Measurements from ENCODE around the gene C5.
A peak's percentile ranks its signal among the peaks of the same experiment; 100 is the strongest.
"Not testable (repeated sequence)": the region's sequence is repeated elsewhere in the genome, so short reads cannot be mapped to it uniquely, and the experiment has no call there.

The C5 gene

DNA sequence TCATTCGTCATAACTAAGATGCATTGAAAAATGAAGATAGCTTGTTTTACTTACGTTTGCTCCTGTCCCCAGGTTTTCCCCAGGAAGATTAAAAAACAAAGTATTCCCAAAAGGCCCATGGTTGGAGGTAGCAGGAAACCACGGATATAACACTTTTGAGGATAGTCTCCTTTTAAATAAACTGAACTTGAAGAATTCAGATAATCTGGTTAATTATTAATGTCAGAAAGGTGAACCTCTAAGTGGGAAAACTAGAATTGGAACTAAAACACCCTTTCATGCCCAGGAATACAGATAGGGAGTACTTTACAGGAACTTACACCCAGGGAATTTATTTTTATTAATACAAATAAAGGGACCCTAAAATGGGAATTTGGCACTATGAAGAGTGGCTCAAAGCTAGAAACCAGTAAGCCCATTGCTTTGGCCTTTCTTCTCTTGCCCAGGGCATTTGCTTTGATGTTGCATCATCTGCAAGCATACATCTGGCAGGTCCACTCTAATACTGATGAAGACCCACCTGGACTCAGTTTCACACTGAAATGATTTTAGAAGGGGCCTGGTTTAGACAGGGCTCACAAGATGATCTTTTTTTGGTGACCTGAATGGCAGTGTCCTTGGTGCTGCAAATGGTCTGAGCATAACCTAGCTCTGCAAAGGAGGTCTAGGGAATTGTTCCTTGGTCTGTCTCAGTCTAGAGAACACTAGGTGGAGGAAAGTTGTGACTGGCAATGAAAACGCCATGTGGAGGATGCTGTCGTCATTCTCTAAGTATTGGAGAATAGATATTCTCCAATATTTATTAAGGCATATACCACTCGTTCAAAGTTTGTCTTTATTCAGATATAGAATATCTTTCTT is at the start of gene C5:
Gene C5, minus strand, starts transcription at position 148 of the 861 bp plus-strand sequence. Its CDS starts 29 bp downstream, at position 119.
- DNase-seq (ENCODE audit: low read depth) = no peak

DNA sequence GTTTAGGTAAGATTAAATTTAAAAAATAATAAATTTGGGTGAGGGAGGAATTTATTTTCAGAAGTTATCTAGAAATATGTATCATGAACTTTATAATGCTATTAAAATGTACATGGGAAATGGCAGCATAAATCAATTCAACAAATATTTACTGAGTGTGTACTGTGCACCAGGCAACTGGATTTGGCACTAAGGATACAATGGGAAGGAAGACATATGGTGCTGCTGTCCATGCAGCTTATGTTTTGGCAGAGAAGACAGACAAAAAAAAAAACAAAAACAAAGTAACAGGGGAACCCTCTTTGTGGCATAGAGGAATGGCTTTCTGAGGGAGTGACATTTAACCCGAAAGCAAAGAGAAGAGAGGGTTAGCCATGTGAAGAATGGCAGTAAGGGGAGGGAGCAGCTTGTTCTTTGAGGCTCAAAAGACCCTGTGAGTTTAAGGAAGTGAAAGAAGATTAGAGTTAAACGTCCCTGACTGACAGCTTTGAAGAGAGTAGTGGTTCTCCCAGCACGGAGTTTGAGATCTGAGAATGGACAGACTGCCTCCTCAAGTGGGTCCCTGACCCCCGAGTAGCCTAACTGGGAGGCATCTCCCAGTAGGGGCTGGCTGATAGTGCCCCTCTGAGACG is 48.6 kb upstream of the C5 start:
- no peak for DNase-seq (ENCODE audit: low read depth)

DNA sequence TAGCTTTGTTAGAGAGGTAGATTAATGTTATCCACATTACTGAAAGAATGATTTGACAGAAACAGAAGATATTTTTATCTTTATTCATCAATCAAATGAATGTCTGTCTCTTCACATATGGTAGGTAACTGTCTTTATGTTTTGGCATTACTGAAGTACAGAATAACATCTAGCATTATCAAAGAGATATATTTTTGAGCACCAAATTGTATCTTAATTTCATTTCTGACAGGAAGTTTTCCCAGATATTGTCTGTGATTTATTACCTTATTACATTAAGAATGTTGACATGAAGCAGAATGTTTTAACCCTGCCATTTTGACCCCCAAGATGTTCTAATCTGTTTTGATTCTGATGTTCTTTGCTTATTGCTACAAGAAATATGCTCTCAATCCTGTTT is 45.0 kb upstream of the C5 start:
- DNase-seq (ENCODE audit: low read depth) = no peak

DNA sequence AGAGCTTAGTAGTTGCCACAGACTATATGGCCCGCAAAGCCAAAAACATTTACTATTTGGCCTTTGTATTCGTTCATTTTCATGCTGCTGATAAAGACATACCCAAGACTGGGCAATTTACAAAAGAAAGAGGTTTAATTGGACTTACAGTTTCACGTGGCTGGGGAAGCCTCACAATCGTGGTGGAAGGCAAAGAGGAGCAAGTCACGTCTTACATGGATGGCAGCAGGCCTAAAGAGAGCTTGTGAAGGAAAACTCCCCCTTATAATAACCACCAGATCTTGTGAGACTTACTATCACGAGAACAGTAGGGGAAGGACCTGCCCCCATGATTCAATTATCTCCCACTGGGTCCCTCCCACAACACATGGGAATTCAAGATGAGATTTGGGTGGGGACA is 40.7 kb upstream of the C5 start:
- DNase-seq (ENCODE audit: low read depth) = not testable (repeated sequence)

DNA sequence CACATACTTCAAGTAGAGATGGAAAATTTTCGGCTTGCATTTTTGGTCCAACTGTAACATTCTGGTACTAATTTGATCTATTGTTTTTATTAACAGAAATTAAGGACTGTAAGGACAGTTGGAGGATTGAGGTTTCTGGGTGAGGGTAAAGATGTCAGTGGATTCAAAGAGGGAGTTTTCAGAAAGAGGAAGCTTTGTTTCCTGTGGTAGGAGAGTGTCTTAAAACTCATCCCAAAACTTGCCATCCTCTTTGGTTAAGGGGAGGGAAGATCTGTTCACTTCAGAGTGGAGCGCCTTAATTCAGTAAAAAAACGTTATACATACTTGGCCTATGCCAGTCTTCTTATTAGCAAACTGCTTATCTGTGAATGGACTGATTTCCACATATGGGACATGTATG is 38.5 kb upstream of the C5 start:
- no peak for DNase-seq (ENCODE audit: low read depth)

DNA sequence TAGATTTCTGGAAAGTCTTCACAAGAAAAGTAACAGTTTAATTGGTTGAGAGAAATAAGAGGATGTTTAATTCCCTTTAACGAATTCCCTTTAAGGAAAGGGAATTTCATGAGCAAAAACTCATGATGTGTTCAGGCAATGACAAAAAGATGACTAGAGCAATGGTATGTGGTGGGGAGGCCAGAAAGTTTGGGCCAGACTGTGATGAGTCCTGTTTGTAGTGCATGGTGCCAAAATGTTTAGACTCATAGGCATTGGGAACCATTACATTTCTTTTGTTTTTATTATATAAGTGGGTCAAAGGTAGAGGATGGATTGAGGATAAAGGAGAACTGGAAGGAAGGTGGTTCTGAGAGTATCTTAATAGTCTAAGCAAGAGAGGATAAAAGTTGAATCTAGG is 35.6 kb upstream of the C5 start:
- DNase-seq (ENCODE audit: low read depth) = no peak

DNA sequence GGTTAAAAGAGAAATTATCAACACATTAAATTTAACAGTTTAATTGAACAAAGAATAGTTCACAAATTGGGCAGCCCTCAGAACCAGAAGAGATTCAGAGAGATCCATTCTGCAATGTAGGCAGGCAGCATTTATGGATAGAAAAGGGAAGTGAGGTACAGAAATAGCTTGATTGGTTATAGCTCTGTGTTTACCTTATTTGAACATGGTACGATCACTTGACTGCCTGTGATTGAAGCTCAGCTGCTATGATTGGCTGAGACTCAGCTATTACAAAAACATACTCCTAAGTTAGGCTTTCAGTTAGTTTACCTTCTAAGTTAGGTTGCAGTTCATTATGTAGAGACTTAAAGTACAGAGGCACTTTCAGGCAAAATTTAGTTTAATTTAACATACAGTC is 32.0 kb upstream of the C5 start:
- no peak for DNase-seq (ENCODE audit: low read depth)

DNA sequence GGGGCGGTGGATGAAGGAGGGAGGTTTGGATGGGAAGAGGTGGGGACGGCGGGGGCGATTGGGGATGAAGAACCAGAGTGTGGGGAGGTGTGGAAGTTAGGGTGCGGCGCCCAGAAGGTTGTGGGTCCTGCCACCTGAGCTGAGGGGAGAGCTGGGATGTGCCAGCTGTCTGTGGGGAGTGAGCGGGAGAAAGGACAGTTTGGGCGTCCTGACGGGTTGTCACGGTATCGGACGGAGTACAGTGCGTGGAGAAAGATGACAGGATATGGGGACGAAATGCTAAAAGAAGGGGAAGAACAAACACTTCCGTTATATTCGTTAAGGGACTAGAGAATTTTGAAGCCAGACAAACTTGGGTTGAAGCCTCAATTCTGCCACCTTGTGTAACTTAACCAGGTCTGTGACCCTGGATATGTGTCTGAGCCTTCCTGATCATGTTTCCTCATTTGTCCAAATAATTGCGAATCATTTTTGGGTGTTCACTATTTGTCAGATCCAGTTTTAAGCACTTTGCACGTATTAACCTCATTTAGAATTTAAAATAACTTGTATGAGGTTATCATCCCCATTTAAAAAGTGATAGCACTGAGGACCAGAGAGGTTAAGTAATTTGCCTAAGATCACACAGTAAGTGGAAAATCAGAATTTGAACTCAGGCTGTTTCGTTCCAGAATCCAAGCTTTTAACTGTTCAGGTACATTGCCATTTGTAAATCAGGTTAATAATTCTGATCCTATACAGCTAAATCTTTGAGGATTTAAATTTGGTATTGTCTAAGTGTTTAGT is 25.4 kb upstream of the C5 start:
- no peak for DNase-seq (ENCODE audit: low read depth)

DNA sequence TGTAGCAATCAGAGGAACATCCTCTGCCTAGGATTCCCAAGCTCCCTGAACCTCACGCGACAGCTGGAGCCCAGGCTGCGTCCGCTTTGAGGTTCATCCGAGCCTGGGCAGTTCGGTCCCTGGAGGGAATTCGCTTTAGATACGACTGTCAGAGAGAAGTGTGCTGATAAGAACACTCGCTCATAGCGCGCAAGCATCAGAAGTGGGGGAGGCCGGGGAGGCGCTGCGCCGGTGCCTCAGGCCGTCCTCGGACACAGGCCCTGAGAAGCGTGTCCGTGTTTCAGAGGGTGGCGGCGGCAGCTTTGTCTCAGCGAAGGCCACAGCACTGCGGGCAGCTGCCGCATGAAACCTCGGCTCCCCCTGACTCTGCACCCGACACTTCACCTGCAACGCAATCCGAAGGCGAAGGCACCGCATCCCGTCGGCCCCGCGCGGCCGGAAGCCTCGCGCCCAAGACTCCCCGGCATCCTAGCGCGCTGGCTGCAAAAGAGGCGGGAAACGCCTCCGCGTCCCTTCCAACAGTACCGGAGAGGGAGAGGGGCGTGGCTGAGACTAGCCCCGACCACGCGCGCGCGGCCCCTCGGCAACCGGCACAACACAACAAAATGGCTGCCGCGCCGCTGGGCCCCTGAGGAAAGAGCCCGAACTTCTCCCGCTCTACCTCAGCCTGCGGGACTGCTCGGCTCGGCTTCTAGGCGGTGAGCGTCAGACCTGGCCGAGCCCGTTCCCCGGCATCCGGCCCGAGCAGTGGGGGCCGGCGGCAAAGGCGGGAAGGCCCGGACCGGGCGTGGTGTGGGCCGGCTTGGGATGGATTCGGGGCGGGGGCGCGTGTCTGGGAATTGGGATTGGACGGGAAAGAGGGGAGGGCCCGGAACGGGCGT is 24.5 kb upstream of the C5 start, which contains the start of gene CNTRL:
Gene CNTRL, plus strand, starts transcription at position 586 of the 881 bp plus-strand sequence. CDS start 13,372 bp downstream, outside the sequence.
- DNase-seq (ENCODE audit: low read depth) = peak; percentile 81

DNA sequence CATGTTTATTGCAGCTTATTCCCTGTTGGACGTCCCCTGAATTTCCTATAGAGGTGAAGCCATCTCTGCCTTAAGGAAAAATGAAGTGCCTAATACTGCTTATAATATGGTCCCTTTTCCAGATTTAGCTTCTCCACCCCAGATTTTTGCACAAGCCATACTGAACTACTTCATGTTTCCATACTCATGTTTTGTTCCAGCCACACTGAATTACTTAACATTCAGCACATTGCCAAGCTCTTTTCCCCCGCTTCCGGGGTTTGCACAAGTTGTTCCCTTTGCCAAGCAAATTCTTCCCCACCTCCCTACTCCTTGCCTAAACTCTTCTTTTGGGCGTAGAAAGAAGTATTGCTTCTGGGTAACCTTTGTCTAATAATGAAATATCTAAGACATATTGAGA is 23.0 kb upstream of the C5 start:
- DNase-seq (ENCODE audit: low read depth) = no peak

DNA sequence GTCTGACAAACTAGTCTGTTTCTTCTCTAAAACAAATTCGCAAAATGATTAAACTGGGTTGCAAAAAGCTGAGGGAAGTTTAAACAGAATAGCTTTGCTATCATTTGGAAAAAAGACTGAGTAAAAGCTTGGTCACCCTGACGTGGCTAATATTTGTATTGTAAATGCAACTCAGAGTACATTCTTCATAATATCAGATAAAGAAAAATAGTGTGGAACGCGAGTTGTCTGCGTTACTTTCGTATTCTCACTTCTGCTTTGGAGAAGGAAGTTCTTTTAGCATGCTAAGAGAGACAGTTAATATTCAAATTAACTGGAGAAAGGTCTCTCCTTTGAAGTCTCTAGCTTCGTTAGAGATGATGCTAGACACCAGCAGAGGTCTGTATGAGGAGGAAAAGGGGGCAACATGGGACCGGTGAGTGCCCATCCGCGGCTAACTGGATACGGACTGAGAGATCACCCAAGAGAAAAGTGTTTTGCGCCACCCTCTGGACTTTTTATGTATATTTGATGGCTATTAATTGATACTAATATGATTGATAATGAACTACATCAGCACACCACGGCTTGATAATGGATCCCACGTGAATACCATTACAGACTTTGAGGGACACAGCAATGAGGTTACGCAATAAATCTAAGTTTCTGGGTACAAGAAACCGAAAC is 21.8 kb upstream of the C5 start:
- peak; percentile 5 for DNase-seq (ENCODE audit: low read depth)

DNA sequence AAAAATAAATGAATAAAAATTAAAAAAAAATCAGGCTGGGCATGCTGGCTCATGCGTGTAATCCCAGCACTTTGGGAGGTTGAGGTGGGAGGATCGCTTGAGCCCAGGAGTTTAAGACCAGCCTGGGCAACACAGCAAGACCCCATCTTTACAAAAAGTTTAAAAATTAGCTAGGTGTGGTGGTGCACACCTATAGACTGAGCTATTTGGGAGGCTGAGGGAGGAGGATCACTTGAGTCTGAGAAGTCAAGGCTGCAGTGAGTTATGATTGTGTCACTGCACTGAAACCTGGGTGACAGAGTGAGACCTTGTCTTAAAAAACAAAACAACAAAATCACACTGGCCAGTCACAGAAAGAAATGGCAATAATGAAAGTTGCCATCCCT is 21.3 kb upstream of the C5 start:
- DNase-seq (ENCODE audit: low read depth) = no peak

DNA sequence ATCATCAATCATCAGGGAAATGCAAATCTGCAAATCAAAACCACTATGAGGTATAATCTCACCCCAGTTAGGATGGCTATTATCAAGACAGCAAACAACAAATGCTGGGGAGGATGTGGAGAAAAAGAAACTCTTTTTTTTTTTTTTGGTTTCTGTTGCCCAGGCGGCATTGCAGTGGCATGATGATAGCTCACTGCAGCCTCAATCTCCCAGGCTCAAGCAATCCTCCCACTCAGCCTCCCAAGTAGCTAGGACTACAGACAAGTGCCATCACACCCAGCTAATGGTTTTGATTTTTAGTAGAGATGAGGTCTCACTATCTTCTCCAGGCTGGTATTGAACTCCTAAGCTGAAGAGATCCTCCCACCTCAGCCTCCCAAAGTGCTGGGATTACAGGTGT is 19.3 kb upstream of the C5 start:
- DNase-seq (ENCODE audit: low read depth) = no peak

DNA sequence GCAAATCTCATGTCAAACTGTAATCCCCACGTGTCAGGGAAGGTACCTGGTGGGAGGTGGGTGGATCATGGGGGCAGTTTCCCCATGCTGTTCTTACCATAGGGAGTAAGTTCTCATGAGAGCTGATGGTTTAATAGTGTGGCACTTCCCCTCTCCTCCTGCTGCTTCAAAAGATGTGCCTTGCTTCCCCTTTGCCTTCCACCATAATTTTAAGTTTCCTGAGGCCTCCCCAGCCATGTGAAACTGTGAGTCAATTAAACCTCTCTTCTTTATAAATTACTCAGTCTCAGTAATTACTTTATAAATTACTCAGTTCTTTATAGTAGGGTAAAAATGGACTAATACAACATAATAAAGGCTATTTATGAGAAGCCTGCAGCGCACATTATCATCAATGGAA is 17.6 kb upstream of the C5 start:
- DNase-seq (ENCODE audit: low read depth) = no peak

DNA sequence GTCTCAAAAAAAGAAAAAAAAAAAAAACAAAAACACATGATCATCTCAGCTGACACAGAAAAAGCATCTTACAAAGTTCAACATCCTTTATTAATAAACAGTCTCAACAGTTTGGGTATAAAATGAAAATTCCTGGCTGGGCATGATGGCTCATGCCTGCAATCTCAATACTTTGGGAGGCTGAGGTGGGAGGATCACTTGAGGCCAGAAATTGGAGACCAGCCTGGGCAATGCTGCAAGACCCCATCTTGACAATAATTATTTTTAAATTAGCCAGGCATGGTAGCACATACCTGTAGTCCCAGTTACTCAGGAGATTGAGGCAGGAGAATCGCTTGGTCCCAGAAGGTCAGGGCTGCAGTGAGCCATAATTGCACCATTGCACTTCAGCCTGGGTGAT is 16.8 kb upstream of the C5 start:
- no peak for DNase-seq (ENCODE audit: low read depth)

DNA sequence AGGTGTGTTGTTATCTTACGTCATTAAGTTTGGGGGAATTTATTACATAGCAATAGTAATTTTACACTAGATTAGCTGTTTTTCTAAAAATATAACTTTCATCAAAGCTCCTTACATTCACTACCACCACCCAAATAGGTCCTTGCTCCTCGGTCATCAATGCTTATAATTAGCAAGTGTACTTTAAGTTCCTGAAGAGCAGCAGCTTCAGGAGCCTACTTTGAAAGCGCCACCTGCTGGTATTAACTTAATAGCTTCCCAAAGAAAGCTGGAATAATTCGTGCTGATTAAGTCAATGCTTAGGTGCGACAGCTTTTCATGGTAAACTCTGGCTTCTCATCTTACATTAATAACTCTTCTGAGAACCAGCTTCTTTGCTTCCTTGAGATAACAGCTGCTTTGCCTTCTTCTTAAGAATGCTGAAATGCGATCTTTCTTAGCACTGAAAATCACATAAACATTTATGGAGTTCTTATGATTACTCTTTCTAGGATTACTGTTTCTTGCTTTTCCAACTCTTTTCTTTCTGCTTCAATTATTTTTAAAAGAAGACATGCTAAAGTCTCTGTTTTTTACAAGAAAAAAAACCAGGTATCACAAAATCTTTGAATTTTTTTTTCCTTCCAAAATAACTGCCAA is 10.0 kb upstream of the C5 start:
- DNase-seq (ENCODE audit: low read depth) = no peak

DNA sequence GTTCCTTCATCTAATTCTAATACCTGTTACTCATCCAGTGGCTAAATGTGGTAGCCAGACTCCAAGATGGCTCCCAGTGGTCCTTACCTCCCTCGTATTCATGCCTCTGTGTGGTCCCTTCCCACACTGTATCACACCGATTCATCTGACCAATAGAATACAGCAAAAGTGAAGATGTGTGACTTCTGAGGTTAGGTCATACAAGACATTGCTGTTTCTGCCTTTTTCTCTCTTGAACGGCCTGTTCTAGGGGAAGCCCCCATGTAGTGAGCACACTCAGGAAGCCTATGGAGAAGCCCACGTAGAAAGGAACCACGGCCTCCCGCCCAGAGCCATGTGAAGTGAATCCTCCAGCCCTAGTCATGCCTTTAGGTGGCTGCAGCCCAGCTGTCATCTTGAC is 9.4 kb upstream of the C5 start:
- no peak for DNase-seq (ENCODE audit: low read depth)

DNA sequence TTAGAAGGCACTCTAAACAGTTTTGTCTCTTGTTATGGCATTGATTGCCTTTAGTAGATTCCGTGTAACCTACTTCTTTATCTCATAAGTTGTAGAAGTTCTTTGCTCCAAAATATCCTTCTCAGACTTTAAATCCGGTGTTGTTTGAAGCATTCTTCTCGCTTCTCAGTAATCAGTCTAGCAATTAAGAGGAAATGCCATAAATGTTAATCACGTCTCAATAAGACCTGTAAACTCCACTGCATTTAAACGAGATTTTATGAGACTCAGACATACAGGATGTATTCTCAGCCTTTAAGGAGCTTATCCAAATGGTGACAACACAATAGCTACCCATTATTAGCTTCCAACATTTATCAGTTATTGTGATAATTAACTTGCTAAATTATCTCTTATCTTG is 7.7 kb upstream of the C5 start:
- no peak for DNase-seq (ENCODE audit: low read depth)

DNA sequence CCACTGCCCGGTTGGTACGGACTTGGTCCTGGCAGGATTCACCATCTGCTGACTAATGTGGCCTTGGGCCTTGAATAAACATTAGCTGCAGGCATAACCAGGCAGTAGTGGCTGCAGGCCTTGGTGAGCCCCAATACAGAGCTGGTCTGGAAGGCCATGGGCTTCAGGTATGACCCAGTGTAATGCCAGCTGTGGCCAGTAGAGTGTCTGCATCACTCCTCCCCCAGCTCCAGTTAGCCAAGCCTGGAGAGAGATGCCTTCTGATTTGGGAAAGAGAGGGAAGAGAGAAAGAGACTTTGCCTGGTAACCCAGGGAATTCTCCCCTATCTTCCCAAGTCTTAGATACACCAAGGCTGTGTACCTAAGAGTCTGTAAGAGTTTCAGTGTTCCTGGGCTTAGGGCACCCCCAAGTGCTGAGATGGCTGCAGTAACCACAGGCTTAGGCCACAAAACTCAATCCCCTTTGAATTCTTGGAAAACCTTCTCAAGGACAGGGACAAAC is 5.6 kb upstream of the C5 start:
- no peak for DNase-seq (ENCODE audit: low read depth)

DNA sequence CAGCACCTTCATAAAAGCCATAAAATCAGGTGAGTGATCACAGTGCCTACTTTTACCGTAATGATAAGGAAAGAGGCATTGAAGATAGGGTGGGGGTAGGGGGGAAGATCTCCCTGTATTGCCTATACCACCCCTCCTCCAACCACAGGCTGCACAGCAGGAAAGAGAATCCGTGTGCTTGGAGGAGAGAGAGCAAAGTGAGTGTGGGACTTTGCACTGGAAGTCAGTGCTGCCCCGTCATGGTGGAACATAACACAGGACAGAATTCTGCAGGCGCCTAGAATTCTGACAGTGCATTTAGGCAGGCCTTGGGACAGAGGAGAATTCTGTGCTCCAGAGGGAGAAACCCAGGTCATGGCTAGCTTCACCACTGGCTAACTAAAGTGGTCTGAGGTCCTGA is 3.5 kb upstream of the C5 start:
- no peak for DNase-seq (ENCODE audit: low read depth)

DNA sequence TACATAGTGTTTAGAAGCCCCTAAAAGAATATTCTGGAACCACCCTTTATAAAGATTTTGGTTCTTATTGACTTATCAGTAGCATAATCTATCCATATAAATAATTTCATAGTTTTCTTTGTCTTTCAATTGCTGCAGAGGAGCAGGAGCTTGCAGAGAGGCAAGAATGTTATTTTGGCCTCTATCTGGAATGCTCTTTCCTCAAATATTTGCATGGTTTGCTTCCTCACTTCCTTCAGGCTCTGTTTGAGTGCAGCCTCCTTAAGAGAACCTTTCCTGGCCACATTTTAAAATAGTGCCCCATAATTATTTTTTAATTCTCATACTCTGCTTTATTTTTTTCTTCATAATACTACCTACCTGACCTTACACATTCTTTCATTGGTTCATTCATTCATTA is 1.5 kb downstream of the C5 start:
- DNase-seq (ENCODE audit: low read depth) = no peak
